HG03103 (cell line): ENCODE measurements around the gene AUTS2.

Source experiments
- ATAC-seq: cut with Tn5 transposase; IDR thresholded peaks from one replicate; pipeline ENCODE4 v1.9.1; 2021; ENCODE audit warnings: low read depth; ENCODE audit not compliant: unreplicated experiment

Gene AUTS2

GRCh38 chr7:69957661-69958060, 359.4 kb downstream of the AUTS2 start:
- no peak for ATAC-seq

DNA sequence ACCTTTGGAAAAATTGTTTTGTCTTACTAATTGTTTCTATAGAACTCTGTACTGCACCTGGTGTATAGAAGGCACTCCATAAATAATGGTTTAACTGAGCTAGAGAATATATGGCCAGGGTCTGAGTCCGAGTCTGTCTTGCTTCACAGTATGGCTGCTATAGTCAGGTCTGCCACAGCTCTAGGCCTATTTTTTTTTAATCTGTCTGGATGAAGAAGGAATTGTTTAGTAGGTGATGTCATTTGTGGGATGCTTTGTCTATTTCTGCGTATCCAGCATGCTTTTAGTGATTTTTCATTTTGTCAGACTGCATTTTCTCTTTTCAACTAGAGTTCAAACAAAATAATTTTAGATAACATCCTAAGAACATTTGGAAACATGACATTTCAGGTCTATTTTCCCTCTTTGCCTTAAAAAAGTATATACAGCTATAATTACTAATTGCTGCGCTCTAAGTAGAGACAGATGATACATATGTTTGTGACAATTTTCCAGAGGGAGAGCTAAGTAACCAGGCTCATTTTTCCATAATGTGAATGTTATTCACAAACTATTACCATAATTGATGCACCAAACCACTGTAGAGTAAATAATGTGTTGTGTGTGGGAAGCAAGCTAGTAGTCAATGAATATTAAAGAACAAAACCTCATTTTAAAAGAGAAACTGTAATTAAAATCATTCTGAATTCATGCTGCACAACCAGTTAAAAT, 361.7 kb downstream of the AUTS2 start:
- ATAC-seq = no peak

DNA sequence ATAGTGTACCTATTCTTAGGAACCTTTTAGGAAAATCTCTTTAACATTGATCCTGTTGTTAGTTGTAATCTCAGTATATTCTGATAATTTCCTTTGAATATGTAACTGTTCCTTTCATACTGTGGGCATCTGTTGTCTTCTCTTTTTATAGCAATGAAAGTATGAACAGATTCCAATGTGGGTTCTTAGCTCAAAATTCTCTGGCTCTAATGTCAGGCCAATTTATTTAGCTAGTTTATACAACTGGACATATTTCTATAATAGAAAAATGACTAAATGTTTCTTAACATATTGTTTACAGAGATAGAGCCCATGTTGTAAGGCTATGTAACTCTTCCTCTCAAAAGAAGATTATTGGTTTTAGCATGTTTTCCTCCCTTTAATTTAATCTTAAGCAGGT, 363.2 kb downstream of the AUTS2 start:
- no peak for ATAC-seq

DNA sequence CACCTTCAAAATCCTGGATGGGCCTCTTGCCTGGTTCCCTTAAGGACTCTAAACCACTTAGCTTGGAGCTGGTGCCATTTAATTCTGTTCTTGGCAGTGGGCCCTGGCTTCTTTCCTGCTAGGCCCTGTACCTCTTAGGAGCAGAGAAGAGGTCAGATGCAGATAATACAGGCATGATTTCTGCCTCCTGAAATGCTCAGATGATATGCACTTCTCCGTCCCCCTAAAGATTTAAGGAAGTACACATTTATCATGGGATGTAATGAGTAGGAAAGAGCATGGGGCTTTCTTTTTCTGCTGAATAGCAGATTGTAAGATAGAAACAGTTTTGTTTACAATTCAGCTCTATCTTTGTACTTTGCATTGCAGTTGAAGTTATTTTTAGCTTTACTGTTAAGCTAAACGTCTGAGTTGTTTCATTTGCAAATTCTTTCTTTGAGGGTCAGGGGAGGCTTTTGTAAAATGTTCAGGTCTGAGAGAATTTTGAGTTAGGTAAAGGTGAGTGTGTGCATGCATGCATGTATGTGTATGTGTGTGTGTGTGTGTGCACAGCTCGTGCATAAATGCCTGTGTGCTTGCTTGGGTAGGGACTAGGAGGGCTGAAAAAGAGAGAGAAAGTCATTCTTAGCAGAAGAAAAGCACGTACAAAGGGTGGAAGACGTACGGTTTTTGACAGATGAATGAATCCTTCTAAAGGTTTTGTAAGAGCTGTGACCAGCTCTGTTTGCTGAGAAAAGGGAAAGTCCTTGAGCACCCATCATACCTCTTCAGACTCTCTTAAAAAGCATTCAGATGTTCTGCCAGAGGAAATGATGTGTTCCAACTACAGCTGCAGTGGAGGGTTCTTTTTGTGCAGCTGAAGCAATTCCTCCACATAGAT, 364.2 kb downstream of the AUTS2 start:
- peak; percentile 44 for ATAC-seq

- no peak for ATAC-seq
These were observed 365.1 kb downstream of the AUTS2 start for GRCh38 chr7:69963393-69963792.

- no peak for ATAC-seq
These were observed 368.7 kb downstream of the AUTS2 start for GRCh38 chr7:69966766-69967591.

- ATAC-seq = no peak
These were observed 369.6 kb downstream of the AUTS2 start for GRCh38 chr7:69967689-69968450.

GRCh38 chr7:69968969-69969556, 370.8 kb downstream of the AUTS2 start:
- ATAC-seq = no peak

GRCh38 chr7:69981646-69982045, 383.4 kb downstream of the AUTS2 start:
- ATAC-seq = no peak

DNA sequence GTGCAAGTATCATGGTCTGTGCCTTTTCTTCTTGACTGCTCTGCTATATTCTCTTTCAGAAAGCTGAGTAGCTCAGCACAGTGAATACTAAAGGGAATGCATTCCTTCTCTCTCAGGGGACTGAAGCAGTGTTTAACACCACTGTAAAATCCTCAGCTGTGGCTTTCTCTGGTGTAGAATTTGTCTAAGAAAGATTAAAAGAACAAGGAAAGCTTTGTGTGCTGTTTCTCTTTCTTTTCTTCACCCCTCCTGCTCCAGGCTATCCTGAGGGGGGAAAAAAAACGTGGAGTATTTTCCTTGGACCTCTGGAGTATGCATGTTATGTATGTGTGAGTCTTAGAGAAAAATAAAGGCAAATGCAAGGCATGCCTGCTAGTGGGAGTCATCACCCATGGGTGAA, 383.9 kb downstream of the AUTS2 start:
- ATAC-seq = no peak

GRCh38 chr7:69989551-69989950, 391.3 kb downstream of the AUTS2 start:
- no peak for ATAC-seq

DNA sequence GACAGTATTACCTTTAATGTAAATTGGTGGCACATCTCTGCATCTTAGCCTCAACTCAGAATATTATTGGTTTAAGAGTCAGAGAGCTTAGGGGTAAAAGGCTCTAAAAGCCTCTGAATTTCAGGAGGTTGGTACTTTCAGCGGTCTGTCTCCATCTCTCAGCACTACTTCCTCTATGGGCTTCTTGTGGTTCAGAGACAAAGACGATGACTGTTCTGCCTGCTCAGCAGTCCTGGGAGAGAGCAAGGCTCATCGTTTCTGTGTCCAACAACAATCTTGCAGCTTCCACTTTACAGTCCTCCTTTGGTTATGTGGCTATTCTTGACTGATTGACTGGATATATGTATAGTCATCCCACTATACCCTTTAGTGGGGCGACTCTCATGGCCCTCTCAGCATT, 394.7 kb downstream of the AUTS2 start:
- ATAC-seq = peak; percentile 65

DNA sequence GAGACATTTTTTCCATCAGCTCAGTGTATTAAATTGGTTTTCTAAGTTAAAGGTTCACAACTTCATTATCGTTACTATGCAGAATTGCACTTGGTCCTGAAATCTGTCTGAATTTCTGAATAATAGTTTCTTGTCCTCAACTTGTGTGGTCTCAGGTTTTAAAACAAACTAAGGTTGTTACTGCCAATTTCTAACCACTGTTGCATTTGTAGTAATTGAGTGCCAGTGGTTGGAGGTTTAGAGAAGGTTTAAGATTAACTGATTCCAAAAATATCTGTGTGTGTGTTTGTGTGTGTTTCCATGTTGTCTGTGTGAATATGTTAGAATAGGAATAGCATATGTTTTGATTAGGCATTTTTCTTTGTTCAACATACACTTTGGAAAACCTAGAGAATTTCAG, 395.9 kb downstream of the AUTS2 start:
- ATAC-seq = no peak

DNA sequence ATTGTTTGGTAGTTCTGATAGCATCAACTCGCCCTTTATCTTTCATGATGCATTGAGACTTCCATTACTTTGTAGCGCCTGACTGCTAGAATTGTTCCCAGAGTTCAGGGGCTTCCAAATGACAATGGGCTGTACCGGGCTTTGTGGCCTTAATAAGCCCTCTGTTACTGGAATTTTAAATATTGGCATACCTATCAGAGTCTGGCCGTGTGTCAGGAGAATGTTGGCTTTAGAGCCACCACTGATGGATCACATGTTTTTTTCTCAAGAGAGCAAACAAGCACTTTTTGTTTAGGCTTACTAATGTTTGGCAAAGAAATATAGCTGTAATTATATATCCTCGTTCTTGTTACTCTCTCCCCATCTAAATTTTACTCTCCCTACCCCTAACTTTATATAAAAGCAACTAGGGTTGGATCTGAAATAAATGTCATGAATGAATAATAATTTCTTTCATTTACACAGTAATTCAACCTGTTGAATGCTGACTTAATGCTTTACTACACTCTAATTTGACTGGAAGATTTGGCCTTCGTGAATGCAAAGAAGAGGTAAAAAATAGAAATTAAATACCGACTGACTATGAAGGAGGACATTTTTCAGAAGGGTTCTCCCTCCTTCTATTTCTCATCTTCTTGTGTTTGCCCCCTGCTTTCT, 396.7 kb downstream of the AUTS2 start:
- ATAC-seq = no peak

- no peak for ATAC-seq
These were observed 397.8 kb downstream of the AUTS2 start for GRCh38 chr7:69996121-69996520.

DNA sequence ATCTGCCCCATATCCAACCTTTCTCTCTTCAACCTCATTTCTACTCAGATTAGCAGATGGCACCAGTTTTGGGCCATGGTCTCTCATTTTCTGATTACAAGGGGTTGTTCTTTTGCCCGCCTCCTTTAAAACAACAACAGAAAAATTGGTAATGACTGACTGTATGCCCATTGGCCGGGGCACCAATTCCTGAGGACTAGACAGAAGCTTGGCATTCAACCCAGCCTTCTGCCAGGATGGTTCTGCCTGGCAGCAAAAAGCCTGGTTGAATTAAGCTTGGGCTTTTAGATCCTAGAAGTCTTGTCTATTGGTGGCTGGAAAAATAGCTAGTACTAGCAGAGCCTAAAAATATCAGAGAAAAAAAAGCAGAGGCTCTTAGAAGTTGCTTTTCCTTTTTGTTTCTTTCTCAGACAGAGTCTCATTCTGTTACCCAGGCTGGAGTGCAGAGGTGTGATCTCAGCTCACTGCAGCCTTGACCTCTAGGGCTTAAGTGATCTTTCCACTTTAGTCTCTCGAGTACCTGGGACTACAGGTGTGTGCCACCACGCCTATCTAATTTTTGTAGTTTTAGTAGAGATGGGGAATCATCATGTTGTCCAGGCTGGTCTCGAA, 402.6 kb downstream of the AUTS2 start:
- ATAC-seq = no peak

- ATAC-seq = no peak
These were observed 407.2 kb downstream of the AUTS2 start for GRCh38 chr7:70005480-70005879.

- no peak for ATAC-seq
These were observed 407.6 kb downstream of the AUTS2 start for GRCh38 chr7:70005891-70006260.

GRCh38 chr7:70006261-70006920, 408.1 kb downstream of the AUTS2 start:
- ATAC-seq = no peak
